CD14-positive monocyte (primary cell): Measurements from ENCODE around the gene KCTD20. TPM values are rescaled to one million over a fixed set of nuclear protein-coding genes. Genes with fewer than 3 reads are reported as not detected.
A peak's percentile ranks its signal among the peaks of the same experiment; 100 is the strongest.

Source experiments
- DNase-seq, 3 donors: peaks; one replicate each; pipeline ENCODE4 v3.0.0-alpha.2; 2011 to 2022
- H2AFZ ChIP-seq: 2 replicates; pipeline ENCODE4 v1.6.0; 2012; ENCODE audit warnings: mild to moderate bottlenecking, low read depth, low read length, inconsistent platforms; ENCODE audit not compliant: insufficient read depth, poor library complexity, severe bottlenecking
- H3K27ac ChIP-seq, 2 donors: 1 replicate in 1 of 2; 2 replicates in 1 of 2; pipeline ENCODE4 v1.5.1; 2012 to 2013; ENCODE audit warnings: low read length in 2 of 2, control low read depth in 1 of 2, inconsistent platforms in 1 of 2, low read depth in 1 of 2, mild to moderate bottlenecking in 1 of 2
- H3K27me3 ChIP-seq, 2 donors: one replicate each; pipeline versions ENCODE4 v1.6.0 to v1.6.1; 2011 to 2013; ENCODE audit warnings: low read length in 2 of 2; ENCODE audit not compliant: control insufficient read depth in 2 of 2, insufficient read depth in 2 of 2
- H3K36me3 ChIP-seq, 2 donors: replicated peaks in 1 of 2; 1 replicate in 1 of 2; 2 replicates in 1 of 2; pipeline versions ENCODE4 v1.5.1 to v1.6.1; 2012 to 2013; ENCODE audit warnings: low read length in 2 of 2, control low read depth in 1 of 2, inconsistent platforms in 1 of 2, mild to moderate bottlenecking in 1 of 2; ENCODE audit not compliant: insufficient read depth in 2 of 2, control insufficient read depth in 1 of 2
- H3K4me1 ChIP-seq, 2 donors: 1 replicate in 1 of 2; 2 replicates in 1 of 2; pipeline versions ENCODE4 v1.5.1 to v1.6.1; 2012 to 2013; ENCODE audit warnings: low read length in 2 of 2, control low read depth in 1 of 2, inconsistent platforms in 1 of 2, mild to moderate bottlenecking in 1 of 2, moderate library complexity in 1 of 2; ENCODE audit not compliant: insufficient read depth in 2 of 2, control insufficient read depth in 1 of 2
- H3K4me2 ChIP-seq: replicated peaks from 2 replicates; pipeline ENCODE3; 2012; ENCODE audit warnings: low read length, moderate library complexity, mild to moderate bottlenecking; ENCODE audit not compliant: poor library complexity, severe bottlenecking; ENCODE audit errors: extremely low read depth
- H3K4me3 ChIP-seq, 3 experiments: fragments of 200-600 bp in 1 of 3; sonication (generic) in 1 of 3; replicated peaks in 1 of 3; 1 replicate in 2 of 3; 2 replicates in 1 of 3; pipeline ENCODE4 v1.5.1; 2011 to 2013; ENCODE audit warnings: low read length in 3 of 3, mild to moderate bottlenecking in 3 of 3, control low read depth in 2 of 3, low read depth in 2 of 3, inconsistent platforms in 1 of 3, moderate library complexity in 1 of 3
- H3K79me2 ChIP-seq: 2 replicates; pipeline ENCODE4 v1.6.0; 2012; ENCODE audit warnings: mild to moderate bottlenecking, control low read depth, inconsistent platforms, low read length, moderate library complexity; ENCODE audit not compliant: insufficient read depth
- H3K9ac ChIP-seq: 2 replicates; pipeline ENCODE4 v1.6.0; 2017; ENCODE audit warnings: low read length, mild to moderate bottlenecking; ENCODE audit not compliant: insufficient read depth, poor library complexity, severe bottlenecking
- H3K9me3 ChIP-seq, 2 donors: replicated peaks in 1 of 2; 1 replicate in 1 of 2; 2 replicates in 1 of 2; pipeline versions ENCODE4 v1.5.1 to v1.6.1; 2012 to 2013; ENCODE audit warnings: low read length in 2 of 2, control low read depth in 1 of 2; ENCODE audit not compliant: control insufficient read depth in 1 of 2, insufficient read depth in 1 of 2
- H4K20me1 ChIP-seq: 2 replicates; pipeline ENCODE4 v1.6.0; 2012; ENCODE audit warnings: mild to moderate bottlenecking, low read length, control low read depth, moderate library complexity; ENCODE audit not compliant: insufficient read depth
- H3K27ac Mint-ChIP-seq, 7 donors: one replicate each; pipeline ENCODE4 v1.8.0; 2020; ENCODE audit warnings: mild to moderate bottlenecking in 7 of 7, mixed read lengths in 7 of 7, moderate library complexity in 6 of 7, inconsistent platforms in 2 of 7
- H3K27me3 Mint-ChIP-seq, 3 donors: one replicate each; pipeline ENCODE4 v1.8.0; 2021 to 2022; ENCODE audit warnings: low read depth in 3 of 3, mild to moderate bottlenecking in 3 of 3, mixed read lengths in 3 of 3, moderate library complexity in 3 of 3, inconsistent platforms in 1 of 3
- H3K36me3 Mint-ChIP-seq, 2 donors: one replicate each; pipeline ENCODE4 v1.8.0; 2020; ENCODE audit warnings: mixed read lengths in 2 of 2, inconsistent platforms in 1 of 2, mild to moderate bottlenecking in 1 of 2
- H3K4me1 Mint-ChIP-seq: one replicate; pipeline ENCODE4 v1.8.0; 2020; ENCODE audit warnings: mild to moderate bottlenecking, mixed read lengths
- H3K4me3 Mint-ChIP-seq, 2 donors: one replicate each; pipeline ENCODE4 v1.8.0; 2020; ENCODE audit warnings: mild to moderate bottlenecking in 2 of 2, mixed read lengths in 2 of 2, moderate library complexity in 1 of 2
- H3K9me3 Mint-ChIP-seq, 7 donors: one replicate each; pipeline ENCODE4 v1.8.0; 2020 to 2022; ENCODE audit warnings: mixed read lengths in 7 of 7, mild to moderate bottlenecking in 6 of 7, moderate library complexity in 6 of 7, inconsistent platforms in 2 of 7
- WGBS: methylation state at CpG from one replicate; pipeline ENCODE4 v1.1.5; 2013; ENCODE audit warnings: missing lambda C conversion rate; ENCODE audit not compliant: insufficient coverage; 5-methylcytosine and 5-hydroxymethylcytosine counted together
- intact Hi-C, 2 donors: fragments of 100-400 bp; cut with micrococcal nuclease; formaldehyde crosslinking; loops; one replicate each; pipeline versions ENCODE4 v1.15.0 to v1.15.1; 2023
- polyA plus RNA-seq, 3 donors: library from polyadenylated mRNA; depleted of rRNA in 1 of 3; unstranded in 2 of 3; stranded (reverse) in 1 of 3; fragments of 300-500 nt in 2 of 3; fragments of >200 nt in 1 of 3; fragmentation: Illumina TruSeq in 2 of 3; gene quantifications; 1 replicate in 2 of 3; 2 replicates in 1 of 3; pipeline ENCODE4 v1.2.3, GENCODE V29; 2012 to 2021
- TF ChIP-seq, protein P1 (sequence below): fragments of 200-600 bp; IDR thresholded peaks from one replicate; pipeline ENCODE4 v1.8.0; 2022; ENCODE audit warnings: antibody characterized with exemption, mild to moderate bottlenecking

The KCTD20 gene
- polyA plus RNA-seq, 3 donors, result 23.7 to 79.7 (median 73.9) TPM

DNA sequence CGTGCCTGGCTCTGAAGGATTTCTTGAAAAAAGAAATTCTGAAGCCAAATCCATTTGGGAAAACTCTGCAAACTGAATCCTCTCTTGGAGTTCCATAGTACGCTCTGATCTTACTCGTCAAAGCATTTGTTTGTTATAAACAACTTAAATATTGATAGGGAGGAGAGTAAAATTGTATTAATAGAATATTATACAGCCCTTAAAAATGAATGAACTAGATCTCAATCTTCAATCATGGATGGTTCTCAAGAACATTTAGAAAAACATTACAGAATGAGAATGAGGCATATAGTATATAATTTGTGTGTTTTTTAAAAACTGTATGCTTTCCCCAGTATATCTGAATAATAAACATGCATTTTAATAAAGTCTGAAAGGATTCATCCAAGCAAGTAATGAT lies 24.8 kb downstream of the KCTD20 start:
- Mint-ChIP-seq H3K27me3 (no peaks in the 10 kb centered on the region), H3K36me3 (peaks cover 20 to 38% of the 10 kb centered on the region in 2 donors), H3K4me3 (no peak overlapping the region), H3K9me3 (peaks cover 0 to 2% (median 0%) of the 10 kb centered on the region in 7 donors), H3K27ac (no peak overlapping the region), H3K4me1 (peaks cover 19% of the 10 kb centered on the region)
- no peak overlapping the region for H3K4me3 ChIP-seq
- intact Hi-C loops, result no loop called here
- WGBS, result 100% methylated on average over 1 of the region's 3 CpGs
- no peak overlapping the region for H2AFZ ChIP-seq
- H3K9ac ChIP-seq, result no peak overlapping the region
- no peaks in the 10 kb centered on the region for H3K27me3 ChIP-seq
- H4K20me1 ChIP-seq, result peaks cover 92% of the 10 kb centered on the region
- H3K9me3 ChIP-seq, result no peaks in the 10 kb centered on the region
- TF ChIP-seq, protein P1, sequence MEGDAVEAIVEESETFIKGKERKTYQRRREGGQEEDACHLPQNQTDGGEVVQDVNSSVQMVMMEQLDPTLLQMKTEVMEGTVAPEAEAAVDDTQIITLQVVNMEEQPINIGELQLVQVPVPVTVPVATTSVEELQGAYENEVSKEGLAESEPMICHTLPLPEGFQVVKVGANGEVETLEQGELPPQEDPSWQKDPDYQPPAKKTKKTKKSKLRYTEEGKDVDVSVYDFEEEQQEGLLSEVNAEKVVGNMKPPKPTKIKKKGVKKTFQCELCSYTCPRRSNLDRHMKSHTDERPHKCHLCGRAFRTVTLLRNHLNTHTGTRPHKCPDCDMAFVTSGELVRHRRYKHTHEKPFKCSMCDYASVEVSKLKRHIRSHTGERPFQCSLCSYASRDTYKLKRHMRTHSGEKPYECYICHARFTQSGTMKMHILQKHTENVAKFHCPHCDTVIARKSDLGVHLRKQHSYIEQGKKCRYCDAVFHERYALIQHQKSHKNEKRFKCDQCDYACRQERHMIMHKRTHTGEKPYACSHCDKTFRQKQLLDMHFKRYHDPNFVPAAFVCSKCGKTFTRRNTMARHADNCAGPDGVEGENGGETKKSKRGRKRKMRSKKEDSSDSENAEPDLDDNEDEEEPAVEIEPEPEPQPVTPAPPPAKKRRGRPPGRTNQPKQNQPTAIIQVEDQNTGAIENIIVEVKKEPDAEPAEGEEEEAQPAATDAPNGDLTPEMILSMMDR, result no peak
- no peak overlapping the region for H3K27ac ChIP-seq
- peaks cover 27 to 33% of the 10 kb centered on the region in 2 donors for H3K36me3 ChIP-seq
- H3K79me2 ChIP-seq, result peaks cover 96% of the 10 kb centered on the region
- H3K4me1 ChIP-seq, result peaks cover 7 to 8% of the 10 kb centered on the region in 2 donors
- DNase-seq, result no peak
- no peak overlapping the region for H3K4me2 ChIP-seq

DNA sequence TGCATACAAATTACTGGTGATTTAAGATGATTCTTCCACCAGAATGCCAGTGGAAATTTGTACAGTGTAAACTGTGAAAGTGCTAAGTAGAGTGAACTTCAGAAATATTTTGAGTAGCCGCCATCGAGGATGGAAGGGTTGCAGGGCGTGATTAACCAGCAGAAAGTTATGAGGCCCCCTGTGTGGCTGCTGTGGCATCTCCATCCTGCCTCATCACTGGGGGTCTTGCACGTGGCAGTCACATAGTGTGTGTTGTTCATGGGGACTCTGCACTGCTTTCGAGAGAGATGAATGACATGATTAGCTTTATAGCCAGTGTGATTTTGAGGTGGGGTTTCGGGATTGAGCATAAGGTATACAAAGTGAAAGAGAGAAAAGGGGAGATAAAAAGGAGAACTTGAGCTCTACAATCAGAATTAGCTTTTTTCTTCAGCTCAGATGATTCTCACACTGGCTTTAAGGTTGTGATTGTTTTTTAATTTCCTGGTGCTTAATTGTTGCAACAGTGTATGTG lies 26.4 kb downstream of the KCTD20 start:
- peaks cover 76% of the 10 kb centered on the region for H4K20me1 ChIP-seq
- Mint-ChIP-seq H3K9me3 (peaks cover 0 to 2% (median 0%) of the 10 kb centered on the region in 7 donors), H3K27me3 (no peaks in the 10 kb centered on the region), H3K27ac (peak overlapping the region in 6 of 7 donors; percentile 10 to 78 (median 48)), H3K4me3 (peak overlapping the region in 1 of 2 donors; percentile 36), H3K4me1 (peaks cover 9% of the 10 kb centered on the region), H3K36me3 (peaks cover 24 to 51% of the 10 kb centered on the region in 2 donors)
- TF ChIP-seq, protein P1, result no peak
- H3K4me2 ChIP-seq, result no peak overlapping the region
- H3K9me3 ChIP-seq, result no peaks in the 10 kb centered on the region
- intact Hi-C loops, result no loop called here
- no peak overlapping the region for H2AFZ ChIP-seq
- H3K27me3 ChIP-seq, result no peaks in the 10 kb centered on the region
- DNase-seq, result no peak
- H3K36me3 ChIP-seq, result peaks cover 35 to 40% of the 10 kb centered on the region in 2 donors
- H3K9ac ChIP-seq, result no peak overlapping the region
- H3K4me1 ChIP-seq, result peaks cover 7 to 8% of the 10 kb centered on the region in 2 donors
- H3K4me3 ChIP-seq, result peak overlapping the region in 1 of 3 experiments; percentile 14
- H3K79me2 ChIP-seq, result peaks cover 82% of the 10 kb centered on the region
- peak overlapping the region in 1 of 2 donors; percentile 64 for H3K27ac ChIP-seq
- WGBS, result 86% methylated on average over 4 of the region's 6 CpGs
